Muscle of back (tissue), 11 donors: ENCODE data around the gene KSR2. TPM values are rescaled to one million over a fixed set of nuclear protein-coding genes. Genes with fewer than 3 reads are reported as not detected.
A peak's percentile ranks its signal among the peaks of the same experiment; 100 is the strongest.

Experiments used
- DNase-seq, 3 donors: peaks; one replicate each; pipeline versions ENCODE4 v3.0.0 to v3.0.0-alpha.2; 2013
- polyA plus RNA-seq, 10 donors: library from polyadenylated mRNA; unstranded; fragments of 120-200 nt; gene quantifications; one replicate each; pipeline ENCODE4 v1.2.1, GENCODE V29; 2013; ENCODE audit not compliant: insufficient read length in 10 of 10

KSR2 gene
- polyA plus RNA-seq, 10 donors: 0.01 to 0.04 (median 0.01) TPM; not detected in 5

GRCh38 chr12:117412465-117413188, 556.2 kb downstream of the KSR2 start:
- peak; percentile 12 to 53 (median 46) for DNase-seq

- no peak for DNase-seq
These were observed 559.5 kb downstream of the KSR2 start for GRCh38 chr12:117409286-117409685.

GRCh38 chr12:117408161-117408791, 560.5 kb downstream of the KSR2 start:
- DNase-seq: peak; percentile 45 to 89 (median 78)

- DNase-seq: no peak
These were observed 563.9 kb downstream of the KSR2 start for GRCh38 chr12:117404940-117405339.

GRCh38 chr12:117404203-117404853, 564.5 kb downstream of the KSR2 start:
- DNase-seq: no peak

GRCh38 chr12:117403586-117404139, 565.1 kb downstream of the KSR2 start:
- DNase-seq: no peak

Other genes starting within 250 kb of the KSR2 start
- gene RFC5, start 47.7 kb upstream of the KSR2 start, polyA plus RNA-seq: 10 to 100 TPM; 10.1 to 18.6 (median 13.2) TPM
- 10 to 100 TPM; 56.2 to 73.1 (median 61.4) TPM for gene WSB2, start 92.2 kb upstream of the KSR2 start, polyA plus RNA-seq
- 10 to 100 TPM in 6 of 10 donors, 1 to 10 TPM in 4; 7.4 to 14.7 (median 10.3) TPM for gene VSIG10, start 135.0 kb upstream of the KSR2 start, polyA plus RNA-seq
- 100 to 1,000 TPM; 126 to 165 (median 137) TPM for gene PEBP1, start 167.1 kb upstream of the KSR2 start, polyA plus RNA-seq